Sigmoid colon (tissue), 4 donors: ENCODE data around the gene MRTFB.

Experiments used
- POLR2A ChIP-seq, 2 donors: fragments of 450-650 bp; IDR thresholded peaks; one replicate each; pipeline ENCODE4 v1.6.1; 2016; ENCODE audit warnings: antibody characterized with exemption in 2 of 2, mild to moderate bottlenecking in 2 of 2, moderate library complexity in 2 of 2
- POLR2AphosphoS5 ChIP-seq, 4 donors: sonication (generic); formaldehyde crosslinking; IDR thresholded peaks; one replicate each; pipeline ENCODE4 v1.6.1; 2017; ENCODE audit warnings: antibody characterized with exemption in 4 of 4
- TF ChIP-seq, protein P1 (sequence below), 4 experiments: fragments of 450-650 bp in 3 of 4; fragments of 200-600 bp in 1 of 4; IDR thresholded peaks; one replicate each; pipeline ENCODE4 v1.5.1; 2016 to 2019; ENCODE audit warnings: antibody characterized with exemption in 4 of 4, mild to moderate bottlenecking in 3 of 4, moderate library complexity in 2 of 4

DNA sequence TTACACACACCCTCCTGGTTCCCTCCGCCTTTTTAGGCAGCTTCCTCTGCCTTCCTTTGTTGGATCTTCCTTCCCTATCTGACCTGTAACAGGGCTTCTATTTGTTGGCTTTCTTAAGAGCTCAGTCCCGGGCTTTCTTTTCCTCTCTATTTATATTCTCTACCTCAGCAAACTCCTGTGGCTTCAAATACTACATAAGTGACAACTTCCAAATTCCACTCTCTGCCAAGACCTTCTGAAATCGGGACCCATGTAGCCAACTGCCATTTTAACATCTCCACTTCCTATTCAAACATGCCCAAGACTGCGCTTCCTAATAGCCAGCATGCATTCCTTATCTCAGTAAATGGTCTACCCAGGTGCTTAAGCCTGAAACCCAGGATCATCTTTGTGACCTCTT is 128.1 kb downstream of the MRTFB start:
- TF ChIP-seq POLR2AphosphoS5 (IDR thresholded peaks at IDR 0.05) (no peak), POLR2A (IDR thresholded peaks at IDR 0.05) (no peak)
- TF ChIP-seq, protein P1, sequence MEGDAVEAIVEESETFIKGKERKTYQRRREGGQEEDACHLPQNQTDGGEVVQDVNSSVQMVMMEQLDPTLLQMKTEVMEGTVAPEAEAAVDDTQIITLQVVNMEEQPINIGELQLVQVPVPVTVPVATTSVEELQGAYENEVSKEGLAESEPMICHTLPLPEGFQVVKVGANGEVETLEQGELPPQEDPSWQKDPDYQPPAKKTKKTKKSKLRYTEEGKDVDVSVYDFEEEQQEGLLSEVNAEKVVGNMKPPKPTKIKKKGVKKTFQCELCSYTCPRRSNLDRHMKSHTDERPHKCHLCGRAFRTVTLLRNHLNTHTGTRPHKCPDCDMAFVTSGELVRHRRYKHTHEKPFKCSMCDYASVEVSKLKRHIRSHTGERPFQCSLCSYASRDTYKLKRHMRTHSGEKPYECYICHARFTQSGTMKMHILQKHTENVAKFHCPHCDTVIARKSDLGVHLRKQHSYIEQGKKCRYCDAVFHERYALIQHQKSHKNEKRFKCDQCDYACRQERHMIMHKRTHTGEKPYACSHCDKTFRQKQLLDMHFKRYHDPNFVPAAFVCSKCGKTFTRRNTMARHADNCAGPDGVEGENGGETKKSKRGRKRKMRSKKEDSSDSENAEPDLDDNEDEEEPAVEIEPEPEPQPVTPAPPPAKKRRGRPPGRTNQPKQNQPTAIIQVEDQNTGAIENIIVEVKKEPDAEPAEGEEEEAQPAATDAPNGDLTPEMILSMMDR (IDR thresholded peaks at IDR 0.05), result no peak
